ENCODE data around the gene GMIP.
"Not testable (repeated sequence)": the region's sequence is repeated elsewhere in the genome, so short reads cannot be mapped to it uniquely, and the experiment has no call there.

GMIP gene

GRCh38 chr19:19602713-19603324 is 40.6 kb downstream of the GMIP start:
- no peak for DNase-seq

- DNase-seq, result no peak
Measured at GRCh38 chr19:19602136-19602712, 41.2 kb downstream of the GMIP start.

- no peak for DNase-seq
Measured at GRCh38 chr19:19600793-19601330, 42.6 kb downstream of the GMIP start.

GRCh38 chr19:19598728-19599451 is 44.6 kb downstream of the GMIP start:
- not testable (repeated sequence) for DNase-seq

GRCh38 chr19:19597809-19598306 is 45.6 kb downstream of the GMIP start:
- no peak for DNase-seq

GRCh38 chr19:19595171-19595701 is 48.2 kb downstream of the GMIP start:
- DNase-seq, result no peak

- no peak for DNase-seq
Measured at GRCh38 chr19:19594381-19594780, 49.1 kb downstream of the GMIP start.

- no peak for DNase-seq
Measured at GRCh38 chr19:19592690-19593089, 50.8 kb downstream of the GMIP start.

GRCh38 chr19:19591133-19591825 is 52.2 kb downstream of the GMIP start:
- peak; percentile 96 for DNase-seq

GRCh38 chr19:19588546-19588945 is 54.9 kb downstream of the GMIP start:
- peak; percentile 23 for DNase-seq

- no peak for DNase-seq
Measured at GRCh38 chr19:19587771-19588170, 55.7 kb downstream of the GMIP start.

GRCh38 chr19:19584356-19584755 is 59.1 kb downstream of the GMIP start:
- DNase-seq, result no peak

- no peak for DNase-seq
Measured at GRCh38 chr19:19582471-19582870, 61.0 kb downstream of the GMIP start.

GRCh38 chr19:19581391-19581790 is 62.1 kb downstream of the GMIP start:
- no peak for DNase-seq

GRCh38 chr19:19580418-19580817 is 63.0 kb downstream of the GMIP start:
- DNase-seq, result no peak

GRCh38 chr19:19579533-19580361 is 63.7 kb downstream of the GMIP start:
- no peak for DNase-seq
